Type B pancreatic cell (in vitro differentiated cells): ENCODE results near the gene GRB10. TPM values are rescaled to one million over a fixed set of nuclear protein-coding genes. Genes with fewer than 3 reads are reported as not detected.

Experiments used
- DNase-seq: peaks from one replicate; pipeline ENCODE4 v3.0.0; 2021; ENCODE audit warnings: mixed read lengths; ENCODE audit not compliant: unreplicated experiment; ENCODE audit errors: extremely low spot score
- H3K27ac Mint-ChIP-seq: 2 replicates; pipeline ENCODE4 v1.8.0; 2021; ENCODE audit warnings: mild to moderate bottlenecking, mixed read lengths
- H3K27me3 Mint-ChIP-seq: 2 replicates; pipeline ENCODE4 v1.8.0; 2021; ENCODE audit warnings: mixed read lengths
- H3K36me3 Mint-ChIP-seq: 2 replicates; pipeline ENCODE4 v1.8.0; 2021; ENCODE audit warnings: mixed read lengths
- H3K4me1 Mint-ChIP-seq: one replicate; pipeline ENCODE4 v1.8.0; 2021; ENCODE audit warnings: mixed read lengths; ENCODE audit not compliant: unreplicated experiment
- H3K4me3 Mint-ChIP-seq: 2 replicates; pipeline ENCODE4 v1.8.0; 2021; ENCODE audit warnings: mild to moderate bottlenecking, mixed read lengths
- H3K9me3 Mint-ChIP-seq: 2 replicates; pipeline ENCODE4 v1.8.0; 2021; ENCODE audit warnings: mixed read lengths
- total RNA-seq: library from RNA; stranded (reverse); gene quantifications from 2 replicates; pipeline ENCODE4 v1.2.1, GENCODE V29; 2021; ENCODE audit warnings: low replicate concordance
- TF ChIP-seq, protein P1 (sequence below): fragments of 200-600 bp; sonication (generic); conservative IDR thresholded peaks from 2 replicates; pipeline ENCODE4 v1.5.0; 2021; ENCODE audit warnings: antibody characterized with exemption, mild to moderate bottlenecking

Gene GRB10
- total RNA-seq, 1 donor from 2014 or later, result 42.3 TPM

DNA sequence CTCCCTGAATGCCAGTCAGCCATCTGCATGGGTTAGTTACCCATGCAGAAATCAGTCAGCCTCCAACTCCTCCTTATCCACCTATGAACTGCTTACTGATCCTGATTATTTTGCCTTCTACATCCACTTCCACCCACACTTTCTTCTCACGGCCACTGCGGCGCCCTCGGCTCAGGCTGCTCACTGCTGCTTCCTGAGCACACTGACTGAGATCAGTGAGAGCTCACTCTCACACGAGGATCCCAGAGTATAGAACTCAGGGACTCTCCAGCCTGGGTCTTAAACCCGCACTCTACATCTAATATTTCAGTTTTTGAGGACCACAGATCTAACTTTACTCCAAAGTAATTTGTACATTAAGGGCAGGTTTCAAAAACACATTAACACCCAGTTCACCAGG lies 64.4 kb downstream of the GRB10 start:
- TF ChIP-seq, protein P1, sequence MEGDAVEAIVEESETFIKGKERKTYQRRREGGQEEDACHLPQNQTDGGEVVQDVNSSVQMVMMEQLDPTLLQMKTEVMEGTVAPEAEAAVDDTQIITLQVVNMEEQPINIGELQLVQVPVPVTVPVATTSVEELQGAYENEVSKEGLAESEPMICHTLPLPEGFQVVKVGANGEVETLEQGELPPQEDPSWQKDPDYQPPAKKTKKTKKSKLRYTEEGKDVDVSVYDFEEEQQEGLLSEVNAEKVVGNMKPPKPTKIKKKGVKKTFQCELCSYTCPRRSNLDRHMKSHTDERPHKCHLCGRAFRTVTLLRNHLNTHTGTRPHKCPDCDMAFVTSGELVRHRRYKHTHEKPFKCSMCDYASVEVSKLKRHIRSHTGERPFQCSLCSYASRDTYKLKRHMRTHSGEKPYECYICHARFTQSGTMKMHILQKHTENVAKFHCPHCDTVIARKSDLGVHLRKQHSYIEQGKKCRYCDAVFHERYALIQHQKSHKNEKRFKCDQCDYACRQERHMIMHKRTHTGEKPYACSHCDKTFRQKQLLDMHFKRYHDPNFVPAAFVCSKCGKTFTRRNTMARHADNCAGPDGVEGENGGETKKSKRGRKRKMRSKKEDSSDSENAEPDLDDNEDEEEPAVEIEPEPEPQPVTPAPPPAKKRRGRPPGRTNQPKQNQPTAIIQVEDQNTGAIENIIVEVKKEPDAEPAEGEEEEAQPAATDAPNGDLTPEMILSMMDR, result no peak
- Mint-ChIP-seq H3K27me3 (no peaks in the 10 kb centered on the region), H3K9me3 (no peaks in the 10 kb centered on the region), H3K4me3 (no peak overlapping the region), H3K36me3 (no peaks in the 10 kb centered on the region), H3K27ac (no peak overlapping the region), H3K4me1 (peaks cover 43% of the 10 kb centered on the region)
- no peak for DNase-seq

DNA sequence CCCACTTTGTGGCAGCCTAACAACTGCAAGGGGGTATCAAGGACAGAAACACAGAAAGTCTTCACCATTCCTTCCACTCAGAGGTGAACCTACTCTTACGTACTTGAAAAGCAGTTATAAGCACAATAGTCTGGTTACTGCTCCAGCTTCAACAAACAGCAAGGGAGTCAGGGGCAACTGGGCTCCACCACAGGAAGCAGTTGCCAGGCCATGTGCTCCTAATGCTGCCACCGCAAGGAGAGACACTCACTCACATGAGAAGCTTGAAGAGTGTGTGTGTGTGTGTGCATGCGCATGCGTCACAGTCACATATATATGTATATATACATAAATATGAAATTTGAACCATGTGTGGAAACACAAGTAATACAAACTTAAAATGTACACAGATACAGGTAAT lies 65.5 kb downstream of the GRB10 start:
- DNase-seq, result no peak
- H3K27ac Mint-ChIP-seq, result no peak overlapping the region
- H3K9me3 Mint-ChIP-seq, result no peaks in the 10 kb centered on the region
- H3K36me3 Mint-ChIP-seq, result no peaks in the 10 kb centered on the region
- no peak overlapping the region for H3K4me3 Mint-ChIP-seq
- TF ChIP-seq, protein P1, result no peak
- H3K4me1 Mint-ChIP-seq, result peaks cover 51% of the 10 kb centered on the region
- H3K27me3 Mint-ChIP-seq, result no peaks in the 10 kb centered on the region

DNA sequence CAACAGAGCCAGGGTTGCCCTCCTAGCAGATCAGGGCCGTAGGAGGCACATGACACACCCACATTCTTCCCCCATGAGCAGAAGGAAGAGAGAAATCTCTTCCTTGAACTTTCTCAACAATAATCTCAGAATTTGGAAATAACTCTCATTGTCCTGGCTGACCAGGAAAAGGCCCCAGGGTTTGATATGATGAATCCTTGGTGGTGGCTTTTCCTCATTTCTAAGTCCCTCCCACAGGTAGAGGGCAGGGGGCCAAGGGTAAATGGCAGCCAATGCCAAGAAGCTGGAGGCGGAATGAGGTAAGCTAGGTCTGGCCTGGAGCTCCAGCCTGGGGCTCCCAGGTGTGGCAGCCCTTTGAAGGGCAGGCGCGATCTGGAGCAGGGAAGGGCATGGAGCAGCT lies 67.8 kb downstream of the GRB10 start:
- no peak overlapping the region for H3K27ac Mint-ChIP-seq
- no peaks in the 10 kb centered on the region for H3K27me3 Mint-ChIP-seq
- peaks cover 38% of the 10 kb centered on the region for H3K4me1 Mint-ChIP-seq
- no peaks in the 10 kb centered on the region for H3K9me3 Mint-ChIP-seq
- TF ChIP-seq, protein P1, result no peak
- H3K36me3 Mint-ChIP-seq, result no peaks in the 10 kb centered on the region
- no peak overlapping the region for H3K4me3 Mint-ChIP-seq
- no peak for DNase-seq

DNA sequence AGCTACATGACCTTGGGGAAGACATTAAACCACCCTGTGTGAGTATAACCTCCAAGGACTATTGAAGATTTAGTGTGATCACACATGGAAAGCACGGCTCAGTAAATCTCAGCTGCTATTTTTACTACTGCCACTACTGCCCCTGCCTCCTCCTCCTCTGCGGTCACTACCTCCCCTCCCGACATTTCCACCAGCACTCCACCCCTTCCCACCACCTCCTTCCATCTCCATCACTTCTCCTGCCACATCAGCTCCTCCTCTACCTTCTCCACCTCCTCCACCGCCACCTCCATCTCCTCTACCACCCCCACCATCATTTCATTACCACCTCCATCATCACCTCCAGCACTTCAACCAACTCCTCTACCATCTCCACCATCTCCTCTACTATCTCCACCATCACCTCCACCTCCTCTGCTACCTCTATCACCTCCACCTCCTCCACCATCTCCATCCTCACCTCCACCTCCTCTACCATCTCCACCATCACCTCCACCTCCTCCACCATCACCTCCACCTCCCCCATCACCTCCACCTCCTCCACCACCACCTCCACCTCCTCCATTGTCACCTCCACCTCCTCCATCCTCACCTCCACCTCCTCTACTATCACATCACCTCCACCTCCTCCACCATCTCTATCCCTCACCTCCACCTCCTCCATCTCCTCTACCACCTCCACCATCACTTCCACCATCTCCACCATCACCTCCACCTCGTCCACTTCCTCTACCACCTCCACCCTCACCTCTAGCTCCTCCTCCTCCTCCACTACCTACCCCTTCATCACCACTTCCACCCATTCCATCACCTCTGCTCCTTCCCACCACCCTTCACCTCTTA lies 69.4 kb downstream of the GRB10 start:
- TF ChIP-seq, protein P1, result no peak
- H3K27me3 Mint-ChIP-seq, result no peaks in the 10 kb centered on the region
- H3K4me3 Mint-ChIP-seq, result no peak overlapping the region
- H3K9me3 Mint-ChIP-seq, result no peaks in the 10 kb centered on the region
- H3K4me1 Mint-ChIP-seq, result peaks cover 26% of the 10 kb centered on the region
- no peak overlapping the region for H3K27ac Mint-ChIP-seq
- H3K36me3 Mint-ChIP-seq, result no peaks in the 10 kb centered on the region
- no peak for DNase-seq

DNA sequence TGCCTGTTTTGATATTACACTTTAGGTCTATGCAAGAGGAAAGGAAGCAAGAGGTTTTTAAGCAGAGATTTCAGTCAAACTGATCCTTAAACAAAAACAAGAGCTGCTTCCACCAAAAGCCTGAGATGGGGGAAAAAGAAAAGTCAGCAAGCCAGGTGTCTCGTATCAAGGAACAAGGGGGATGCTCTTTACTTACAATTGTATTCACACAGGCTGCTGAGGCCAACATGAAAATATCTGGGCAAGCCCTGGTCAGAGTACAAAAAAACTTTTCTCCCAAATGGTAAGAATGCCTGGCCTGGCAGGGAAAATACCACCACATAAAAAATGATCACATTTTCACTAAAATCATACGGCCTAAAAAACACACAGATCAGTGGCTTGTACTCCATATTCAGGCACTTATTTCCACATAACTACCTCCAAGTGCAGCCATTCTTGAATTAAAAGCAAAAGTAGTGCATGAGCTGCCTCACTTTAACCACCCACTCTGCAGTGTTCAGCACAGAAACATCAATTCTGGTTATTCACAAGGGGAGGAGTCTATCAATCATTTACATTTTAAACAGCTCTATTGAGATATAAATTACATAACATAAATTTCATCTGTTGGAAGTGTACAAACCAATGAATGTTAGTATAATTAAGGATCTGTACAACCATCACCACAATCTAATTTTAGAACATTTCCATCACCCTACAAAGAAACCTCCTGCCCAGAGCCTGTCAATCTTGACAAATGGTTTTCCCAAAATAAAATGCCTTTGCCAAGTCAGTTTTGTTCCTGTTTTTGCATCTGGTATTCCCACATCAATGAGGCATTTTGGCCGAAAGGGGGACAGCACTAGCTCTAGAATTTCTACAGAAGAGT lies 70.2 kb downstream of the GRB10 start:
- peaks cover 25% of the 10 kb centered on the region for H3K4me1 Mint-ChIP-seq
- no peak overlapping the region for H3K27ac Mint-ChIP-seq
- H3K36me3 Mint-ChIP-seq, result no peaks in the 10 kb centered on the region
- TF ChIP-seq, protein P1, result no peak
- no peaks in the 10 kb centered on the region for H3K9me3 Mint-ChIP-seq
- H3K4me3 Mint-ChIP-seq, result no peak overlapping the region
- H3K27me3 Mint-ChIP-seq, result no peaks in the 10 kb centered on the region
- DNase-seq, result no peak
